HPDE6-E6E7 (cell line): ENCODE data around the gene NPPB.

Source experiments
- DNase-seq: peaks from one replicate; pipeline ENCODE4 v3.0.0; 2011; ENCODE audit warnings: missing footprints; ENCODE audit errors: extremely low spot score

The NPPB gene

DNA sequence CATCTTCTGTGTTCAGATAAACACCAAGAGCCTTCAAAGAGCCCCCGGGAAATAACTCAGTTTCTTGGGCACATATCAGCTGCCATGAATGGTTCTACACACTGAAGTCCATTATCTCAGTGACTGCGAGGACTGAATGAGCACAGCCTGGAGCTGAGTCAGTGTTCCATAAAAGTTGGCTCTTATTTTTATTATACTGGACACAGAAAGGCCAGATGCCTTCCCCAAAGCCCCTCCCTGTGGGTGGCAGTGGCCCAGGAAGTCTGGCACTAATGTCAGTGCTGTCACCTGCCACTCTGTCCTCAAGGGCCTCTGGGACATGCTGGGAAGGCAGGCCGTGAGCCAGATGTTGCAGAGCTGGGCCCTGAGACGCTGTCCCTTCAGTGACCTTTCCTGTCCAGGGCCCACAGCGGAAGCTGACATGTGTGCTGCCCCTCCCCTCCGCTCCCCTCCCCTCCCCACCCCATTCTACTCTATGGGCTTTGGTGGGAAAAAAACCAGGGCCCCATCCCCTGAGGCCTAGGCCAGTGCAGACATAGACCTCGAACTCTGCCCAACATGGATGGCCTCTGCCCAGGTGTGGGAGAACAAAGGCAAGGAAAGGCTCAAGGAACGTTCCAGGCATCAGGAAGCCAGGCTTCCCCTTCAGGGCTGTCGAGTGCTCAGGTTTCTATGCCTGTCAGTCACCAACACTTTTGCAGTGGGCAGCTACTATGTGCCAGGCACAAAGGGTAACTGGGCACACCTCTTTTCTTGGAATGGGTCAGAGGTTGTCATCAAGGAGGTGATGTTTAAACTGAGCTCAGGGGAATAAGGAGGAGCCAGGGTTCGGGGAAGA is 22.4 kb upstream of the NPPB start:
- DNase-seq = no peak

DNA sequence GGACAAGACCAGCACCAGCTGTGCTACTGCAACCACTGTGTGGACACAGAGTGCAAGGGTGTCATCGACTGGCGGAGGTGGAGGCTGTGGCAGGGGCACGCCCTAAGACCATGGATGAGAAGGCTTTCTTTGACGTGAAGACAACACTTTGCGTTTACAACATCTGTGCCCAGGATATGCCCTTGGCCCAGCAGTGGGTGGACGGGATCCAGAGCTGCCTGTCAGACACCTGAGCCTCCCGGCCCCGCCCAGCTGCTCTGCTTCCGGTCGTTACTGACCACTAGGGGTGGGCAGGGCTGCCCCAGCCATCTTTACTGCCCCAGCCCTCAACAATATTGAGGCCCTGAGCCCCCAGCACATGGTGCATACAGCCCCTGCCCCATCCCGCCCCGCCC is 21.4 kb upstream of the NPPB start:
- DNase-seq = no peak

DNA sequence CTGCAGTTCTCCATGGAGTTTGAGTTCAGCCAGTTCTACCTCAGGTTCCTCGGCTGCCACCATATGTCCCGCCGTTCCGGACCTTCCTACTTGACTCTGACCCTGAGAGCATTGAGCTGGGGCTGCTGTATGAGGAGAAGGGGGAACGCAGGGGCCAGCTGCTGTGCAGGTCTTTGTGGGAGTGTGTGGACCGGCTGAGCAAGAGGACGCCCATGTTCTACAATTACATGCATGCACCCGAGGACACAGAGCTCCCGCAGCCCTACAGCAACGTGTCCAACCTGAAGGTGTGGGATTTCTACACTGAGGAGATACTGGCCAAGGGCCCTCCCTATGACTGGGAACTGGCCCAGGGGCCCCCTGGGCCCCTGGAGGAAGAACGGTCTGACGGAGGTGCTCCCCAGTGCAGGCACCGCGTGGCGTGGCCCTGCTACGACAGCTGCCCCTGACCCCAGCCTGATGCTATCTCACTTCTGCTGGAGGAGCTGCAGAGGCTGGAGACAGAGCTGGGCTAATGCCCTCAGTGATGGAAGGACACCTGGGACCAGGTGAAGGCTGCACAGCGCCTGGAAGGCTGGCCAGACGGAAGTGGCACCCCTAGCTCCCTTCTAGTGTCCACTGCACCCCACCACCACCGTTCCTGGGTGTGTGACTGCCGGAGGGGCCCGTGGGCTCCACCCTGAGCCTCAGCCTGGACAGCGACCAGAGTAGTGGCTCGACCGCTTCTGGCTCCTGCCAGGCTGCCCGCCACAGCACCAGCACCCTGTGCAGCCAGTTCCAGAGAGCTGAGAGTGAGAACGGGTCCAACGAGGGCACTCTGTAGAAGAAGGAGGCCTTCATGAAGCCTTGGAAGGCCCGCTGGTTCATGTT is 20.8 kb upstream of the NPPB start:
- DNase-seq = no peak

DNA sequence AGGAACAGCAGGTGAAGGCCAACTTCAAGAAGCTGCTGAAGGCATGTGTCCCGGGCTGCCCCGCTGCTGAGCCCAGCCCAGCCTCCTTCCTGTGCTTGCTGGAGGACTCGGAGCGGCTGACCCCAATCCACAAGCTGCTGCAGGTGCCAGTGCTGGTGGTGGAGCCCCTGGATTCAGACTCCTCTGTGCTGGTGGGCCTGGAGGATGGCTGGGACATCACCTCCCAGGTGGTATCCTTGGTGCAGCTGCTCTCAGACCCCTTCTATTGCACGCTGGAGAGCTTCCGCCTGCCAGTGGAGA is 20.1 kb upstream of the NPPB start:
- no peak for DNase-seq

DNA sequence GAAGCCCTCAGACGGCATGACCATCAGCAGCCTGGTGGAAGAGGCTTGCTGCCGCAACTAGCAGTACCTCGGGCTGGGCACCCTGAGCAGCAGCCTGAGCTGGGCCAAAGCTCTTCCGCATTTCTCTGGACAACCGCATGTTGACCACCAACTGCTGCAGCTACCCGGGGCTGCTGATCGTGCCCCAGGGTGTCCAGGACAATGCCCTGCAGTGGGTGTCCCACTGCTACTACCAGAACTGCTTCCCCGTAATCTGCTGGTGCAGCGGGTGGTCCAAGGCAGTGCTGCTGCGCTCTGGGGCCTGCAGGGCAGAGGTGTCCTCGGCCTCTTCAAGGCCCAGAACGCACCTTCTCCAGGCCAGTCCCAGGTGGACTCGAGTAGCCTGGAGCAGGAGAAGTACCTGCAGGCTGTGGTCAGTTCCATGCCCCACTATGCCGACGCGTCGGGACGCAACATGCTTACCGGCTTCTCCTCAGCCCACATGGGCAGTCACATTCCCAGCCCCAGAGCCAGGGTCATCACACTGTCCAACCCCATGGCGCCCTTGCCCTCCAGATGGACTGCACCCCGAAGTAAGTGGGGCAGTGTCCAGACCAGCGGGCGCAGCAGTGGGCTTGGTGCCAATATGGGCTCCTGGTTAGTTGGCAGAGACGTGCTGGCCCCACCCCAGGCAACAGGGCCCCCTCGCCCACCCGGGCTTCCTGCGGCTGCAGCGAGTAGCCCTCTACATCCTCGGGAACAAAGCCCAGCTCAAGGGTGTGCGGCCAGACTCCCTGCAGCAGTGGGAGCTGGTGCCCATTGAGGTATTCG is 19.5 kb upstream of the NPPB start:
- no peak for DNase-seq

DNA sequence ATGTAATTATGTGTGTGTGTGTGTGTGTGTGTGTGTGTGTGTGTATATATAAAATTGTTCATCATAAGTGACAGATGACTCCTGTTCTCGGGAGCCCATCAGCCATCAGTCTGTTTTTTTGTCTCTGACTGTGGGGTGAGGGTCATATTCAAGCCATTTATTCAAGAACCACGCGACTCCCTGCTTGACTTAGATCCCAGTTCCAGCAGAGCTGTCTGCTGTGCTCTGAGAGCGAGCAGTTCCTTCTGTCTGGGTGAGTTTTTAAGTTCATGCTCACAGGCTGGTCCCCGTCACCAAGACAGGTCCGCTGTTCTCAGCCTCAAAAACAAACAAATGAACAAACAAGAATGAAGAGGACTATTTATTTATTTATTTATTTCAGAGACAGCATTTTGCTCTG is 18.3 kb upstream of the NPPB start:
- DNase-seq = no peak

DNA sequence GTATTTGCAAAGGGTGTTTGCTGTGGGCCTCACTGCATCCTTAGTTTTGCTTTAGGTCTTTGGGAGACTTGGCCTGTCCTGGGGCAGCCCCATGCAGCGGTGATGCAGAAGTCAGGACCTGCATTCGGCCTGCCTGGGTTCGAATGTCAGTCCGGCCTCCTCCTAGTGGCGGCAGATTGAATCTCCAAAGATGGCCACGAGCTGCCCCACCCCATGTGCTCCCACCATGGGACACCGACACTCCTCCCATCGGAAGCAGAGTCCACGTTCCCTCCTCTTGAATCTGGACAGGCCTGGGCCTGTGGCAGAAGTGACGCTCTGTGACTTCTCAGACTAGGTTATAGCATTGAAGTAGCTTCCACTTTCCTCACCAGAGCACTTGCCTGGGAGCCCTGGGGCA is 16.3 kb upstream of the NPPB start:
- no peak for DNase-seq

DNA sequence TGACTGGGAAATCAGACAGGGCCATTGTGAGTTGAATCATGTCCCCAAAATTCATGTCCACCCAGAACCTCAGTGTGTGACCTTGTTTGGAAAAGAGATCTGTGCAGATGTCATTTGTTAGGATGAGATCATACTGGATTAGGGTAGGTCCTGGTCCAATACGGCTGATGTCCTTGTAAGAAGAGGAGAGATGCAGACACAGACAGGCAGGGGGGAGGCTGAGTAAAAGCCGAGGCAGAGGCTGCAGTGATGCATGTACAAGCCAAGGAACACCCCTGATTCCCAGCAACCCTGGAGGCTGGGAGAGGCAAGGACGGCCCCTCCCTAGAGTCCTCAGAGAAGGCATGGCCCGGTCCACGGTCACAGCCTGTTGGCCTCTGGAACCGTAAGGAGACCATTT is 15.9 kb upstream of the NPPB start:
- no peak for DNase-seq

DNA sequence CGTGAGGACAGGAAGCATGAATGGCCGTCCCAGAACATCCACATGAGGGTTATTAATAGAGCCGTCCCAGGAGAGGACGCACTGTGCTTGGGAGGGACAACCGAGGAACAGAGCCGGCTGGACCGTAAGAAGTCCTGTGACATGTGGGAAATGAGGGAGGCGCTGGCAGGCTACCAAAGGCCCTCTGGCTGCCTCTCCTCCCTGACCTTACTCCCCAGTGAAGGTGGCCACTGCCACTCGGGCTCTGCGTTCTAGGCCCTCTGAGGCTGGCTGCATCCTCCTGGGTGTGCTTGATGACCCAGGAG is 15.5 kb upstream of the NPPB start:
- no peak for DNase-seq

DNA sequence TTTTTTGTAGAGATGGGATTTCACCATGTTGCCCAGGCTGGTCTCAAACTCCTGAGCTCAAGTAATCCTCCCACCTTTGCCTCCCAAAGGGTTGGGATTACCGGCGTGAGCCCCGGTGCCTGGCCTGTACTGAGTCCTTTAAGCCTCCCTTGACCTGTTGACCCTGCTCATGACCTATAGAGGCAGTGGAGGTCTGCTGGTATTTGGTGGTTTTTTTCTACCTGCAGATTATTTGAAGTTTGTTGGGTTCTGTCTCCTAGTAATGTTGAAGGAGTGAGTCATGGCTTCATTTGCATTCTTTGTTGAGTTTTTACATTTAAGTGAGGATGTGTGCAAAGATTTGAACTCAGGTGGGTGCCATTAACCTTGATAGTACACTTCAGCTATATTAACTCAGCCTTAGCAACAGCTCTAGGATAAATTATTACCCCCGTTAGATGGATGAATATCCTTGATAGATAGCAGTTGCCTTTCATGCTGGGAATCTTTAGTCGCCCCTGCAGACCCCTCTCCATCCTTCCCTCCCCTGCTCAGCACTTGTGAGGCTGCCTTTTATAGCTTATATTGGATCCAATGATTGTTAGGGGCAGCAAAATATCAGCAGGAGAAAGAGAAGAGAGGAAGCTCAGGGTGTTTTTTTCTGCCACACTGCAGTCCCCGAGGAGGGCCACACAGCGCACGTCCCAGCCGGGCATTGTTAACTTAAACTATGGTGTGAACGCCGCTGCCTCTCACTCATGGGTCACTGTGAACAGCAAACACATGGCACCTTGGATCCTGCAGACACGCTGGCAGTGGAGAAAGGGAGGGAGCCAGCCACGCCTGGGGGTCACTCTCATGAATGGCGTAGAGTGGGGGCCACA is 14.9 kb upstream of the NPPB start:
- DNase-seq = no peak

DNA sequence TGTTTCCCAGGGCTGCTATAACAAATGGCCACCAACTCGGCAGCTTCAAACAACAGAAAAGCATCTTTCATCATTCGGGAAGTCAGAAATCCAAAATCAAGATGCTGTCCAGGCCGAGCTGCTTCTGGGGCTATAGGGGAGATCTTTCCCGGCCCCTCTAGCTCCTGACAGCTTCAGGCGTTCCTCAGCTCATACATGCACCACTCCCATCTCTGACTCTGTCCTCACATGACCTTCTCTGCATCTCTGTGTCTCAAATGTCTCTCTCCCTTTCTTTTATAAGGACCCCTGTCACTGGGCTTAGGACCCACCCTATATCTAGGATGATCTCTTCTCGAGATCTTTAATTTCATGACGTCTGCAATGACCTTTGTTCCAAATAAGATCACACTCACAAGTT is 13.8 kb upstream of the NPPB start:
- no peak for DNase-seq

DNA sequence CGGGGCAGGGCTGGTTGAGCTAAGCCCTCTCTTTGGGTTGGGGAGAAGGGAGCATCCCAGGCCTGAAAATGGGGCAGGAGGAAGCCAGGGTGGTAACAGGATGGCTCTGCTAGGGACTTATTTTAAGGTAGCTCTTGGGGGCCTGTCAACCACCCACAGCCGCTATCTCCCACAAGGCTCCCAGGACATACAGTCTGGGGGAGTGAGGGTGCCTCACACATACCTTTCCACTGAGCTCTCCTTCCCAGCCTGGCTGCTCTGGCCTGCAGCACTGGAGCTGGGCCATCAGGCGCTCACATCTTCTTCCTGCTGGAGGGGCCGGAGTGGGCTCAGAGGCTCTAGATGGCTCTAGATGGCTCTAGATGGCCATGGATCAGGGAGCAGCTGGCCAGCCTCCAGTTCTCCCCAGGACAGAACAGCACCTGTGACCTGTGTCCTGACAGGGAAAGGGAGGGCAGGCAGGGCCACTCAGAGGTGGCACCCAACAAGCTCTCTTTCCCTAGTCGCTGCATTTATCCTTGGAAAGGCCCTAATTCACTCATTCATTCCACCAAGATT is 11.0 kb upstream of the NPPB start:
- no peak for DNase-seq

DNA sequence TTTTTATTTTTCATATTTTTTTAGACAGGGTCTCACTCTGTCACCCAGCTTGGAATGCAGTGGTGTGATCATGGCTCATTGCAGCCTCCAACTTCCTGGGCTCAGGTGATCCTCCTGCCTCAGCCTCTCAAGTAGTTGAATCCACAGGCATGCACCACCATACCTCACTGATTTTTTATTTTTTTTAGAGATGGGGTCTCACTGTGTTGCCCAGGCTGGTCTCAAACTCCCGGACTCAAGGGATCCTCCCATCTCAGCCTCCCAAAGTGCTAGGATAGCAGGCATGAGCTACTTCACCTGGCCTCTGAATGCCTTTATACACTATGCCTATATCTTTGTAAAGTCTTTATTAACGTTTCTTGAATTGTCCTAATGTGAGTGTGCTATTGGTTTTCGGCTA is 10.4 kb upstream of the NPPB start:
- no peak for DNase-seq

DNA sequence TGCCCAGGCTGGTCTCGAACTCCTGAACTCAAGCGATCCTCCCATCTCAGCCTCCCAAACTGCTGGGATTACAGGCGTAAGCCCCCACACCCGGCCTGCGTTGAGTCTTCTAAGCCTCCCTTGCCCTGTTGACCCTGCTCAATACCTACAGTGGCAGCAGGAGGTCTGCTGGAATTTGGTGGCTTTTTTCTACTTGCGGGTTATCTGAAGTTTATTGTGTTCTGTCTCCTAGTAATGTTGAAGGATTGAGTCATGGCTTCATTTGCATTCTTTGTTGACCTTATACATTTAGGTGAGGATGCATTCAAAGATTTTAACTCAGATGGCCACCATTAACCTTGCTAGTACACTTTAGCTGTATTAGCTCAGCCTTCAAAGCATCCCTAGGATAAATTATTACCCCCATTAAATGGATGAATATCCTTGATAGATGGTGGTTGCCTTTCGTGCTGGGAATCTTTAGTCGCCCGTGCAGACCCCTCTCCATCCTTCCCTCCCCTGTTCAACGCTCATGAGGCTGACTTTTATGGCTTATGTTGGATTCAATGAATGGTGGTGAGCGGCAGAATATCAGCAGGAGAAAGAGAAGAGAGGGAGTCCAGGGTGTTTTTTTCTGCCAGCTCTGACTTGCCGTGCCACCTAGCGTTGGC is 9.7 kb upstream of the NPPB start:
- DNase-seq = no peak

DNA sequence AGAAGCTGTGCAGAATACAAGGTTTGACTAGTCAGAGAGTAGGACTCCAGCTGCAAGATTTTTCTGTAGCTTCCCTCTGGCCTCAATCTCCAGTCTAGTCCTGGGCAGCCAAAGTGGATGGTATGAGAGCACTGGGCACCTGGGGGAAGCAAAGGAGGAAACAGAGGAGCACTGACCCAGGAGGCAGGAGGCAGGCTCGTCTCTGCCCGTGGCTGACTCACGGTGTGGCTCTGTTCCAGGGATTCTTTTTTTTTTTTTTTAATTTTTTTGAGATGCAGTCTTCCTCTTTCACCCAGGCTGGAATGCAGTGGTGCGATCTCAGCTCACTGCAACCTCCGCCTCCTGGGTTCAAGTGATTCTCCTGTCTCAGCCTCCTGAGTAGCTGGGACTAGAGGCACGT is 4.1 kb upstream of the NPPB start:
- peak; percentile 70 for DNase-seq

DNA sequence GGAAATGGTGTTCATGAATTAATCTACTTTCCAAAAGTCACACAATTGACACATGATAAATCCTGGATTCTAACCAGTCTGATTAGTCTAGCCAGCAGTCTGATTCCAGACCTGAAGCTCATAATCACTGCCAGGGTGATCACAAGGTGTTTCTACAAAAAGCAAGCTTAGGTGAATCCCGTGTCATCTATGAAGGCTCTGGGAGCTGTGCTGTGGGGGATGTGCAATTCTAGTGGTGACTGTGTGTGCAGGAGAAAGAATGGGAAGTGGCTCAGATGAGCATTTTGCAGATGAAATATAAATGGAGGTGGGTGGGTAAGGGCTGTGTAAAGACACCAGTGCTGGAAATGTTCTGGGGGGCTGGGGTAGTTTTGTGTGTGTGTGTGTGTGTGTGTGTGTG is 1.8 kb upstream of the NPPB start:
- no peak for DNase-seq

DNA sequence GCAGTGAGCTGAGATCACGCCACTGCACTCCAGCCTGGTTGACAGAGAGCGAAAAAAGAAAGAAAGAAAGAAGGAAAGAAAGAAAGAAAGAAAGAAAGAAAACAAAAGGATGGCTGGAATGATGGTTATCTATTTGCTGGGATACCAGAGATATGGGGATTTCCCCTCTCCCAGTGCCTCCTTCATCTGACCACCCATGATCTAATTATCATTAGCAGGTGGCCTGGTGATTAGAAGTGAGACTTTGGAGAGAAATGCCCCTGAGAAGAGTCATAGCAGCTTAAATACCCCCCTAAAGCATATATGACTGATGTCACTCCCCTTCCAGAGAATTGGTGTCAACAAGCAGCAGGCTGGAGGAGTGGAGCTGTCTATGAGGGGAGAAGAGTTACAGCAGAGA is 1.3 kb upstream of the NPPB start:
- DNase-seq = no peak

DNA sequence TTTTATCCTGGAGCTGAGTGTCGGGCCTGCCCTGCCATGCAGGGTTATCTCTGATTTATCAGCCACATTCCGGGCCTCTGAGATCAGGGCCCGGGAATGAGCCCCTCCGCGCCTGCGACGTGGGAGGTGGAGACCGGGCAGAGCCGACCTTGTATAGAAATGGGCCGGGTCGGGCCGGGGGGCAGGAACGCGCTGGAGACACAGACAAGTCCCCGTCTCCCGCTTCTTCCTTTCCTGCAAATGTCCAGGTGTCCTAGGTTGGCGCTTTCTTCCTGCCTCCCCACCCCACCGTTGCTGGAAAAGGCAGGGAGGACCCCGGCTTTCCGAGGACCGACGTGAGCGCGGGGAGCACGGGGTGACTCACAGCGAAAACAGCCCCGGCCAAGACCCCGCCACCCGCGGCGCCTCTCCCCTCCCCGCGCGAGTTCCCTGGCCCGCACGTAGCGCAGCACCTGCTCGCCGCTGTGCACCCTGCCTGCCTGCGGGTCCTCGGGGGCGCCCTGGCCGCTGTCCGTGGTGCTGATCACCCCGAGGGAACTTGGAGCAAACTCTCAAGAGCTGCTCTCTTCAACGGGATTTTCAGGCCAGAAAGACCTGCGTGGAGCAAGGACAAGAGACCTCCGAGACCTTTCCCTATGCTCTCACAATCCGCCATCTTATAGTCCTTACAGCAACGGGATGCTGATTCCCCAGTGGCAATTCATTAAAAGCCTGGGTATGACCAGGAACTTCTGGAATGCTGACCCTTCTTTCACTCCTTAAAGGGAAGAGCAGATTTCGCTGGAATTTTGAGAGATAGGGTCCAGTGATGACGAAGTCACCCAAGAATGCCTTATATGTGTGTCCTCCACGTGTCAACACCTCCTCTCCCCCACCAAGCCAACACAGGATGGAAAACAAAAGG is 475 bp upstream of the NPPB start:
- DNase-seq = peak; percentile 58

DNA sequence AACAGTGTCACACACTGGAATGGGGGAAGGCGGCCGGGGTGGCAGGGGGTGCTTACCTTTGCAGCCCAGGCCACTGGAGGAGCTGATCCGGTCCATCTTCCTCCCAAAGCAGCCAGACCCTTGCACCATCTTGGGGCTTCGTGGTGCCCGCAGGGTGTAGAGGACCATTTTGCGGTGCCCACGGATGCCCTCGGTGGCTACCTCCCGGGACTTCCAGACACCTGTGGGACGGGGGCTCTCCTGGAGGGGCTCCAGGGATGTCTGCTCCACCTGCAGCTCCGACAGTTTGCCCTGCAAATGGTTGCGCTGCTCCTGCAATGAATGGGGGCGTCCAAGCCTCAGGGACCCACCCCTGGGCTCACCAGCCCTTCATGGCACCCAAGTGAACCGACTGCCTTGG is 587 bp downstream of the NPPB start:
- no peak for DNase-seq
